SK-N-SH (cell line): ENCODE data around the gene TBC1D21.

Source experiments
- EP300 ChIP-seq, 2 experiments: IDR thresholded peaks; 2 replicates each; pipeline versions ENCODE4 v1.4.0 to v1.6.1; 2012; ENCODE audit warnings: borderline replicate concordance in 1 of 2, low read depth in 1 of 2, low read length in 1 of 2
- FOXM1 ChIP-seq: IDR thresholded peaks from 2 replicates; pipeline ENCODE4 v1.4.0; 2012; ENCODE audit warnings: low read depth, mild to moderate bottlenecking
- RAD21 ChIP-seq: IDR thresholded peaks from 2 replicates; pipeline ENCODE4 v1.6.1; 2012; ENCODE audit warnings: mild to moderate bottlenecking, low read length
- TF ChIP-seq, protein P1 (sequence below): fragments of 200-600 bp; sonication (generic); IDR thresholded peaks from 2 replicates; pipeline ENCODE4 v1.6.1; 2017; ENCODE audit warnings: antibody characterized with exemption, mild to moderate bottlenecking, moderate library complexity

DNA sequence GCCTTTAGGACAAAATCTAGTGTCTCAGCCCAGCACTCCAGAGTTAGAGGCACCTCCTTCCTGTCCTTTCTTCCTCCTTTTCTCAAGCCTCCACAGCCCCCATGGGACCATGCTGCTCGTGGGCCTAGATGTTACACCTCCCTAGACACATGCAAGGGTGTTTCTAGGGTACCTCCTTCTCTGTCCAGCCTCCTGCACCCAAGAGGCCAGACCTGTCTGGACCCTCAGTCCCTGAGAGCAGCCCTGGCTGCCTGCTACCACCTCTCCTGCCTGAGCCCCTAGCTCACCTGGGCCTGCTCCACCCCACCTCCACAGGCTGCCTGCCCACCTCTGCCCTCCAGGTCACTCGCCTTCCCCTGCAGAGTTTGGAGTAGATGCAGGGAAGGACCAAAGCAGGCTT is 58.1 kb downstream of the TBC1D21 start:
- TF ChIP-seq EP300 (IDR thresholded peaks at IDR 0.05; ENCODE audit: borderline replicate concordance in 1 of 2, low read depth in 1 of 2, low read length in 1 of 2) (no peak), RAD21 (no peak), FOXM1 (no peak)
- TF ChIP-seq, protein P1, sequence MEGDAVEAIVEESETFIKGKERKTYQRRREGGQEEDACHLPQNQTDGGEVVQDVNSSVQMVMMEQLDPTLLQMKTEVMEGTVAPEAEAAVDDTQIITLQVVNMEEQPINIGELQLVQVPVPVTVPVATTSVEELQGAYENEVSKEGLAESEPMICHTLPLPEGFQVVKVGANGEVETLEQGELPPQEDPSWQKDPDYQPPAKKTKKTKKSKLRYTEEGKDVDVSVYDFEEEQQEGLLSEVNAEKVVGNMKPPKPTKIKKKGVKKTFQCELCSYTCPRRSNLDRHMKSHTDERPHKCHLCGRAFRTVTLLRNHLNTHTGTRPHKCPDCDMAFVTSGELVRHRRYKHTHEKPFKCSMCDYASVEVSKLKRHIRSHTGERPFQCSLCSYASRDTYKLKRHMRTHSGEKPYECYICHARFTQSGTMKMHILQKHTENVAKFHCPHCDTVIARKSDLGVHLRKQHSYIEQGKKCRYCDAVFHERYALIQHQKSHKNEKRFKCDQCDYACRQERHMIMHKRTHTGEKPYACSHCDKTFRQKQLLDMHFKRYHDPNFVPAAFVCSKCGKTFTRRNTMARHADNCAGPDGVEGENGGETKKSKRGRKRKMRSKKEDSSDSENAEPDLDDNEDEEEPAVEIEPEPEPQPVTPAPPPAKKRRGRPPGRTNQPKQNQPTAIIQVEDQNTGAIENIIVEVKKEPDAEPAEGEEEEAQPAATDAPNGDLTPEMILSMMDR, result no peak
